HFF-Myc (cell line): ENCODE data around the gene KXD1.
"Not testable (repeated sequence)": the region's sequence is repeated elsewhere in the genome, so short reads cannot be mapped to it uniquely, and the experiment has no call there.

Source experiments
- DNase-seq: peaks from one replicate; pipeline ENCODE4 v3.0.0-alpha.2; 2011; ENCODE audit warnings: low read depth; ENCODE audit errors: extremely low read depth
- H3K4me3 ChIP-seq: replicated peaks from 2 replicates; pipeline ENCODE4 v1.5.1; 2011; ENCODE audit warnings: low read depth, mild to moderate bottlenecking, control low read depth, low read length
- CTCF ChIP-seq: IDR thresholded peaks from 2 replicates; pipeline ENCODE4 v1.5.1; 2012; ENCODE audit warnings: mild to moderate bottlenecking, low read depth, low read length, control low read depth; ENCODE audit errors: missing control alignments

Gene KXD1

GRCh38 chr19:18537431-18537830, 20.2 kb upstream of the KXD1 start:
- H3K4me3 ChIP-seq, result no peak overlapping the region
- TF ChIP-seq CTCF, result no peak
- no peak for DNase-seq

- DNase-seq, result no peak
- no peak overlapping the region for H3K4me3 ChIP-seq
- no peak for TF ChIP-seq CTCF
Observed at GRCh38 chr19:18538115-18538514, 19.6 kb upstream of the KXD1 start.

- TF ChIP-seq CTCF, result no peak
- no peak for DNase-seq
- H3K4me3 ChIP-seq, result no peak overlapping the region
Observed at GRCh38 chr19:18539372-18539771, 18.3 kb upstream of the KXD1 start.

GRCh38 chr19:18540200-18540599, 17.5 kb upstream of the KXD1 start:
- not testable (repeated sequence) for H3K4me3 ChIP-seq, DNase-seq

- no peak for TF ChIP-seq CTCF
- no peak for DNase-seq
- H3K4me3 ChIP-seq, result no peak overlapping the region
Observed at GRCh38 chr19:18541258-18541991, 16.2 kb upstream of the KXD1 start.

GRCh38 chr19:18541992-18542940, 15.4 kb upstream of the KXD1 start:
- DNase-seq, result no peak
- no peak for TF ChIP-seq CTCF
- peak overlapping the region; percentile 57 for H3K4me3 ChIP-seq
